HPDE6-E6E7 (cell line): ENCODE data around the gene SDHA.
"Not testable (repeated sequence)": the region's sequence is repeated elsewhere in the genome, so short reads cannot be mapped to it uniquely, and the experiment has no call there.

Experiments
- DNase-seq: peaks from one replicate; pipeline ENCODE4 v3.0.0; 2011; ENCODE audit warnings: missing footprints; ENCODE audit errors: extremely low spot score

SDHA gene

DNA sequence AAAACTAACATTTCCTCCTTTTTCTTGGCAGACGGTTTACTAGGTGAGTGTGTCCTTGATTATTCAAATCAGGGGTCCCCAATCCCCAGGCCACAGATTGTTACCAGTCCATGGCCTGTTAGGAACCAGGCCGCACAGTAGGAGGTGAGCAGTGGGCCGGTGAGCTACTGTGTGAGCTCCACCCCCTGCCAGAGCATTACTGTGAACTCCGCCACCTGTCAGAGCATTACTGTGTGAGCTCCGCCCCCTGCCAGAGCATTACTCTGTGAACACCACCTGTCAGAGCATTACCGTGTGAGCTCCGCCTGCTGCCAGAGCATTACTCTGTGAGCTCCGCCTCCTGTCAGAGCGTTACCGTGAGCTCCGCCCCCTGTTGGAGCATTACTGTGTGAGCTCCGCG lies 39.0 kb downstream of the SDHA start:
- no peak for DNase-seq

DNA sequence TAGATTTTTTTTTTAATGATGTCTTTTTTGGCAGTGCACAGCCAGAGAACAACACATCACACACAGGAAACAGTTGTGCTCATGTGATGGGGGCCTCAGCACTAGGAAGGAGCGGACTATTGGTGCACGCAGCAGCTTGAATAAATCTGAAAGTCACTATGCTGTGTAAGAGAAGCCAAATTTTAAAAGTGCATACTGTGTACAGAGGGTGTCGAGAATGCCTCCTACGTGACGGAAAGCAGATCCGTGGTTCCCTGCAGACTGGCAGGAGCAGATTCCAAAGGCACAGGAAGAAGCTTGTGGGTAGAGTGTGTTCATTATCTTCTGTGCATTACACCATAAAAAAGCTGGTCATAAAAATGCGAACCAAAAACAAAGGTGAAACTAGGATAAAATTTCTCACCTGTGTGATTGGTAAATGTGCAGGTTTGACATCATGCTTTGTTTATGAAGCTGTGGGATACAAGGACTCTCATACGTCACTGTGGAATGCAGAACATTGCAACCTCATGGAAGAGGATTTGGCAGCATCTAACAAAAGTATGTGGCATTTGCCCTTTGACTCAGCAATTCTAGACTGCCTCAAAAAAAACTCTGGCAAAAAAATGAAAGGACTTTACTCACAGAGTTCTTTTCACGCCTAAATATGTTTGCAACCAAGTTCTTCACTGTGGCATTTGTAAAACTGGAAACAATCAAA lies 45.3 kb downstream of the SDHA start:
- not testable (repeated sequence) for DNase-seq

DNA sequence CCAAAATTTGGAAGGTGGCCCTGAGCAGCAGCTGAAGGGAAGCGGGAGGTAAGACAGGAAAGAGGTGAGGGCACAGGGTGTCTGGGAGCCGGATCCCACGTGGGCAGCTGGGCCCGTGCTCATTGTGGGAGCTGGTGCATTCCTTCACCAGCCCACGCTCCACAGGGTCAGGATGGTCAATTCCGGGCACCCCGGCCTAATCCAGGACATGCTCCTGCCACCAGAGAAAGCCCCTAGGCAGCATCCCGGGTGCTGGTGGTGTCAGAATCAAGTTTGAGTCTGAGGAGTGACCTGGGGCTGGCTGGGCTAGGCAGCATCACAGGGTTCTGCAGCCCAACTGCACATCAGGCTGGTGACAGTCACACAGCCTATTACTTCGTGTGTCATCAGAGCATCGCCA lies 46.2 kb downstream of the SDHA start:
- no peak for DNase-seq

DNA sequence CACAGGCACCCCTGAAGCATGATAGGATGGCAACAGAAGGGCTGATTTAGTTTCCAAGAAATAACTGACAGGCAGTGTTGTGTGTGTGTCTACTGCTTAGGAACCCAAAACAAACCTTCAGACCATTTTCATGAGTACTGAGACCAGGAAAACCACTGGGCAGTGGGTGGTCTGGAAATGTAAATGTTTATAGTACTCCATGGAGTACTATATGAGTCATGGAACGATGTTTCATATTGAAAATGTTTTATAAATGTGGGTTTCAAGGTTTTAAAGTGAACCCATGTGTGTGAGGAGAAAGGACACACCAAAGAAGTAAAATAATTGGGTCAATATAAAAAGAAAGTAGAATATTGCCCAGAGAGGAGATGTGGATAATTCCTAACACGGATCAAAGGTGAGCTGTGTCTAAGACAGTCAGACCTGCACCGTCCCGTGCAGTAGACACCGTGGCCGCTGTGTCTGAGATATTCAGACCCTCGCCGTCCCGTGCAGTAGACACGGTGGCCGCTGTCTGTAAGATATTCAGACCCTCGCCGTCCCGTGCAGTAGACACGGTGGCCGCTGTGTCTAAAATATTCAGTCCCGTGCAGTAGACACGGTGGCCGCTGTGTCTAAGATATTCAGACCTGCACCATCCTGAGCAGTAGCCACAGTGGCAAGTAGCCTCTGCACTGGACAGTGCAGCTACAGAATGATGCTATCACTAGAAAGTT lies 48.3 kb downstream of the SDHA start:
- DNase-seq = not testable (repeated sequence)

DNA sequence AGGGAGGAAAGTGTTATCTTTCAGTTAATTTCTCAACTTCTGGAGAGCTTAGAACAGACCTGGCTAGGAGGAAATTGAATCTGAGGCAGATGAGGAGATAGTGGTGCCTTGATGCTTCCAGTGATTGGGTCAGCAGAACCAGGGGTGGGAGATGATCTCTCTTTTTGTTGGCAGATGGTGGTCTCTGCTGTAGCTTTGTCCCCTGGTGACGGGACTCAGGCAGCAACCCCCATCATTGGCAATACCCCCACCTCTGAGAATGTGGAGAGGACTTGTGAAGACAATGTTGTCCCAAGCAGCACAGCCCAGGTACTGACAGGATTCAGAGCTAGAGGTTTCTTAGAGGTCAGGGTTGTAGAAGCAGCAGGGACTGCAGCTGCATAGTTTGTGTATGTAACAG lies 49.6 kb downstream of the SDHA start:
- no peak for DNase-seq

DNA sequence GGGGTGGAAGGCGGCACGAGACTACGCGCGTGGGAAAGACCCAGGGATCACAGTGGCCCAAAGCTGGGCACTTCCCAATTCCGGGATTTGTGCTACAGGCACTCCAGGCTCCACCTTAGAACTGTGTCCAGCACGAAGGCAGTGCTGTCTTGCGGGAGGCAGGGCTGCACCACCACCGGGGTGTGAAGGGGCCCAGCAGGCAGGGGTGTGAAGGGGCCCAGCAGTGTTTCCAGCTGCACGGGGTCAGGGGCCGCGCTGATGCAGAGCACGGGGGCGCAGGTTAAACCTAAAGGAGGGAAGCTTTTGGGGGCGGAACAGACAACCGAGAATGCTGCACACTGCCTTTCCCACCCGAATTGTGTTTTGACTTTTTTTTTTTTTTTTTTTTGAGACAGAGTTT lies 52.2 kb downstream of the SDHA start:
- no peak for DNase-seq

DNA sequence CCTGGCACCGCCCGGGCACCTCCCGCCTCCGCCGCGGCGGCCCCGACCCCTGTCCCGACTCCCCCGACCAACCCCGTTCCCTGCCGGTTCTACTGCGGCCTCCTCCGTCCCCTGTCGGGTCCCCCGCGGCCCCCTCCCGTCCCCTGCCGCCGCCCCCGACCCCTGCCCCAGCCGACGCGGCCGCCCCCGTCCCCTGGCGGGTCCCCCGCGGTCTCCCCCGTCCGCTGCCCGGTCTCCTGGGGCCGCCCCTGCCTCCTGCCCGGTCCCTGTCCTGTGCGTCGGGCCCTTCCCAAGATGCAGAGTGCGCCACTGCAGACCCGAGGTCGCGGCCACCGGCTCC lies 53.7 kb downstream of the SDHA start:
- DNase-seq = not testable (repeated sequence)

DNA sequence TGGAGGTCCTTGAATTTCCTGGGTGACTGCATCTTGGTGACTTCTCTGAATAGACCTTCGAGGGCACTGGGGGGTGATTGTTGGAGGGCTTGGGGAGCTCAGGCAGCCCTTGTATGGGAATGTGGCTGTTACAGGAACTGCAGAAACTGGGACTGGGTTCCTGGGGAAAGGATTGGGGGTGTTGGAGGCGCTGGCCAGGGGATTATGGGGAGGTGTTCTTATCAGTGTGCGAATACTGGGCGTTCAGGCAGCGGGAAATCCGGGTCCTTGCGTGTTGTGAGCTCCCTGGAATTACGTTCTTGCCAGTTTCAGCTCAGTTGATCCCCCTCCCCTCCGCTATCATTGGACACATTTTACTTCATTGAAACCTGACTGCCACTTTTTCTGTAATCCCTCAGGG lies 55.0 kb downstream of the SDHA start:
- not testable (repeated sequence) for DNase-seq

DNA sequence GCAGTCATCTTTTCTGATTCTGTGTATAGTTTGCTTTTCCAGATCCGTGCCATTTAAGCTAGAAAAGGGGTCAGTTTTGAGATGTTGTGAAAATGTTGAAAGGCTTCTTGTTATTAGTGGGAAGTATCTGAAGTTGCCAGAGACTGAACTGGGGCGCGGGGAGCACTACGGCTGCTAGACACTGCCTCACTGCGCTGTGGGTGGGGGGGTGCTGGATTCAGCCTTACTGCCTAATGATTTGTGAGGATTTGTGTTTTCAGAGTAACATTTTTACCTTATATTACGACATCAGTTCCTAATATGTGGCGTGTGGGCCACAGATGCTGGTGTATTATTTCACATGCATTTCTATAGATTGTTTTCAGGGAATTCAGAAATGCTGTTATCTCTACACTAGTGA lies 55.4 kb downstream of the SDHA start:
- DNase-seq = not testable (repeated sequence)

DNA sequence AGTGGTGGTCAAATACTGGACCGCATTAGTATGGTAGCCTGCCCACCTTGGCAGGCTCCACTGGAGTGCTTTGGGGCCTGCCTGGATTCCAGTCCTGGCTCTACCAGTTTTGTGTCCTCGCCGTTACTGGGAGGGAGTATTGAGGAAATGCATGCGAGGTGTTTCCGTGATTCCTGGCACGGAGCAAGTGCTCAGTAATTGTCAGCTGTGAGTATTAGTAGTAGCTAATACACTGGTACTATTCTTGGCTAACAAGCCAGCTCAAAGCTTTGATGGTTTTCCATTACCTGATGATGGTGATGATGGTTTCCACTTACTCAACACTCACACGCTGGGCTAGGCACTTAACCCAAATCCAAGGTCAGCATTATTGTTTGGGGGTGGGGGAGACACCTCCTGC lies 56.2 kb downstream of the SDHA start:
- DNase-seq = not testable (repeated sequence)

DNA sequence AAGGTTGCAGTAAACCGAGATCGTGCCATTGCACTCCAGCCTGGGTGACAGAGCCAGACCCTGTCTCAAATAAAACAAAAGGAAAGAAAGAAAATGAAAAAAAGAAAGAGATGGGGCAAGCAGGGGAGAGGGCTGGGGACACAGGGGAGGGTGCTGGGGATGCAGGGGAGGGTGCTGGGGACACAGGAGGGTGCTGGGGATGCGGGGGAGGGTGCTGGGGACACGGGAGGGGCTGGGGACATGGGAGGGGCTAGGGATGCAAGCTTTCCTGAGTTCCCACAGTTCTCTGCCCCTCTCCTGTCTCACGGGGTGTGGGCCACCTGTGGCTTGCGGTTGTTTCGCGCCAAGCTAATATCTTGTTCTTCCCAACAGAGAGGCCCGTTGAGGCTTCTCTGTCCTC lies 60.5 kb downstream of the SDHA start:
- no peak for DNase-seq

DNA sequence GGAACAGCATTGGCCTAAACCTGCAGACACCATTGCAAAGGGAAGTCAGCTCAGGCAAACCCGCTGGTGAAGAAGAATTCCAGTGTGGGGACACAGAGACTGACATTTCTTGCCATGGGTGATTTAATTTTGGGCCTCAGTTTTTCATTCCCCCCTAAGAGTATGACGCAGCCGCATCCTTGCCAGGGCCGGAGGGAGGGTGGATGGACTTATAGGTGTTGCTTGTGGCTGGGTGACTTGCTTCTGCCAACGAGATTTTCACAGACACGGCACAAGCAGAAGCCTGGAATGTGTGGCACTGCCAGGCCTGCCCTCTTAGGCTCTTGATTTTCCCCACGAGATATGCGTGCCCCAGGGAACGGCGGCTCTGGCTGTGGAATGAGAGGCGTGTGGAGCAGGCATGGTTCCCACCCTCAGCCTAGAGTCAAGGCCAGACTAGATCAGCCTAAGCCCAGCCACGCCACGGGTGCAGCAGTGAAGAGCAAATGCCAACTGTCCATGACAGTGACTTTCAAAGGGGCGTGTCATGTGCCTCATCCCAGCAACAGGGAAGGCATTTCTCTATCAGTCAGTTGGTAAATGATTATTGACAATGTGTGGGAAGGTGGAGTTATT lies 61.0 kb downstream of the SDHA start:
- not testable (repeated sequence) for DNase-seq

DNA sequence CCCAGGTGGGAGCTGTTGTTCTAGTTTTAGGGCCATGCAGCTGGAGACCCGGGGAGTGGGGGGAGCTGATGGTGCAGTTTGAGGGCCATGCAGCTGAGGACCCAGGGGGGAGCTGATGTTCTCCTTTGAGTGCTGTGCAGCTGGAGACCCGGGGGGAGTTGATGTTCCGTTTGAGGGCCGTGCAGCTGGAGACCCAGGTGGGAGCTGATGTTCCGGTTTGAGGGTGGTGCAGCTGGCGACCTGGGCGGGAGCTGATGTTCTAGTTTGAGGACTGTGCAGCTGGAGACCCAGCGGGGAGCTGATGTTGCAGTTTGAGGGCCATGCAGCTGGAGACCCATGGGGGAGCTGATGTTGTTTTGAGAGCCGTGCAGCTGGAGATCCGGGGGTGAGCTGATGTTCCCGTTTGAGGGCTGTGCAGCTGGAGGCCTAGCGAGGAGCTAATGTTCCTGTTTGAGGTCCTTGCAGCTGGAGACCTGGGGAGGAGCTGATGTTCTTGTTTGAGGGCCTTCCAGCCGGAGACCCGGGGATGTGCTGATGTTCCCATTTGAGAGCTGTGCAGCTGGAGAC lies 68.0 kb downstream of the SDHA start:
- no peak for DNase-seq

DNA sequence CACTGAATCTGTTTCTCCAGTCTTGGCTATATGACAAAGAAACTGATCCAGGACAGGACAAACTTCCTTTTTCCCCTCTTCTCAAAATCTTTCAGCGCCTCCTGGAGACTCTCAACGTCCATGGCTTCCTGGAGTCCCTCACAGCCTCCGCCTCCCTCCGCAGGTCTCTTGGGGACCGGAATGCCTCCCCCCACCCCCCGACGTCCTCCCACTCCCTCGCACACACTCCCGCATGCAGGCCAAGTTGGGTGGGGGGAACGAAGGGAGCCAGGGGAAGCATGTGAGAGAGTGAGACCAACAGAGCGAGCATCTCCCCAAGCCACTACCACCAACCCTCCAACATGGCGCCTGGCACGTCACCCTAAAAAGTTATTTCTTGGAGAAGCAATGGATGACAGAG lies 72.1 kb downstream of the SDHA start:
- DNase-seq = not testable (repeated sequence)

DNA sequence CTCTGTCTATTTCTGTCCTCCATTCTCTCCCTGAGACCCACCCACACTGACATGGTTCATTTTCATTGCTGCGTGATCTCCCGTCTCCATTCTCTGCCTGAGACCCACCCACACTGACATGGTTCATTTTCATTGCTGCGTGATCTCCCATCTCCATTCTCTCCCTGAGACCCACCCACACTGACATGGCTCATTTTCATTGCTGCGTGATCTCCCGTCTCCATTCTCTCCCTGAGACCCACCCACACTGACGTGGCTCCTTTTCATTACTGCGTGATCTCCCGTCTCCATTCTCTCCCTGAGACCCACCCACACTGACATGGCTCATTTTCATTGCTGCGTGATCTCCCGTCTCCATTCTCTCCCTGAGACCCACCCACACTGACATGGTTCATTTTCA lies 73.2 kb downstream of the SDHA start:
- not testable (repeated sequence) for DNase-seq

DNA sequence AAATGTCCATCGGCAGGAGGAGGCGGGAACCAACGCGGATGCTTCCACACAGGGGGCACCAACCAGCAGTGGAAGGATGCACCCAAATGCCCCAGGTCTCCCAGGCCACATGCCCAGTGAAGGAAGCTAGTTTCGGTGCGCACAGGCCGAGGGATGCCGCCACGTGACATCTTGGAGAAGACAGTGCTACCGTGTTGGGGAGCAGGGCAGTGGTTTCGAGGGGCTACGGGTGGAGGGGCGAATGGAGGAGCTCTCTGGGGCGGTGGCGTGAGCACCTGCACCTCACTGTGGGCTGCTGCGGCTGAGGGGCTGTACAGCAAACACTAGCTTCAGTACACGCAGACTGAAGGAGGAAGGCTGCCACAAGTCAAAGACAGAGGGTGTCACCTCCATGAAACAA lies 76.7 kb downstream of the SDHA start:
- DNase-seq = not testable (repeated sequence)

DNA sequence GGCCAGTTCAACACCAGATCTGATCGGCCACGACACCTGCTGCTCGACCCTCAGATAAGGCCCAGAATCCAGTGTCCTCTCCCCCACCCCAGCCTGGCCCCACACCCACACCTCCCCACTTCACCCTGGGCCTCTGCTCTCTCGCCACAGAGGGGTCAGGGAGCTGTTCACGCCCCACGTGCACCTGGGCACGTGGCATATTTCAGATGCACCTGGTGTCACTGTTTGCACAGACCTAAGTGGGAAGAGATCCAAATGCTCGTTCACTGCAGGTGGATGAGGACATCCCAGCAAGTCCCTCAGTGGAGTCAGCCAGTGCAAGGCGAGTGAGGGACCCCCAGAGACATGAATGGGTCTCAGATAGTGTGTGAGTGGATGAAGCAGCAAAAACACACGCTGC lies 78.1 kb downstream of the SDHA start:
- not testable (repeated sequence) for DNase-seq

DNA sequence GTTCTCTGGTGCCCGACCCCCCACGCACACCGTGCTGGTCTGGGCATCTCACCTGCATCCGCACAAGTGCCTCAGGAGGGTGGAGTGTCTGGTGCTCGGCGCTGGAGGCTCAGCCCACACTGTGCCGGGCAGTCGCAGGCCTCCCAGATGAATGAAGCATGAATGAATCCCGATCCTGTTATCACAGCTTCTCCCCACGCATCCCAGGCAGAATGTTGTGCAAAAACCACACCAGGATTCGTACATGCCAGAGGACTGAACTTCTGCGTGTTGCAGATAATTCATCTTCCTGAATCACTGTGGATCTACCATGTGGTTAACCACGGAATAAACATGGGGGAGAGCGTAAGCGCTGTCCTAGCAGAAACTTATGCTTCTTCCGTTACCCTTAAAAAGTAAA lies 78.8 kb downstream of the SDHA start:
- not testable (repeated sequence) for DNase-seq

DNA sequence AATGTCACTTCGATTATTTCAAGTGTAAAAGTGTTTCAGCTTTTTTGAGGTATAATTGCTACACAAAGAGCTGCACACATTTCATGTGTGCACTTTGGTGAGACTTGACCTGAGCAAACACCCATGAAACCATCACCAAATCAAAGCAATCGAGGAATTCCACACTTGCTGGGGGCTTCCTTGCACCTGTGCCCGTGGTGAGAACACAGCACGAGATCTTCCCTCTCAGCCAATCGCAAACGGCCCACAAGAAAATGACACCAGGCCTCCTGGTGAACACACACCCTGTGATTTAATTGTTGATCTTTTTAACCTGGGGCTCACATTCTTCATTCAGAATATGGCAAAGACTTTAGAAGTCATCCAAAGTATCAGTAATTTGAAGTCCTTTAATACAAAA lies 79.3 kb downstream of the SDHA start:
- DNase-seq = not testable (repeated sequence)

DNA sequence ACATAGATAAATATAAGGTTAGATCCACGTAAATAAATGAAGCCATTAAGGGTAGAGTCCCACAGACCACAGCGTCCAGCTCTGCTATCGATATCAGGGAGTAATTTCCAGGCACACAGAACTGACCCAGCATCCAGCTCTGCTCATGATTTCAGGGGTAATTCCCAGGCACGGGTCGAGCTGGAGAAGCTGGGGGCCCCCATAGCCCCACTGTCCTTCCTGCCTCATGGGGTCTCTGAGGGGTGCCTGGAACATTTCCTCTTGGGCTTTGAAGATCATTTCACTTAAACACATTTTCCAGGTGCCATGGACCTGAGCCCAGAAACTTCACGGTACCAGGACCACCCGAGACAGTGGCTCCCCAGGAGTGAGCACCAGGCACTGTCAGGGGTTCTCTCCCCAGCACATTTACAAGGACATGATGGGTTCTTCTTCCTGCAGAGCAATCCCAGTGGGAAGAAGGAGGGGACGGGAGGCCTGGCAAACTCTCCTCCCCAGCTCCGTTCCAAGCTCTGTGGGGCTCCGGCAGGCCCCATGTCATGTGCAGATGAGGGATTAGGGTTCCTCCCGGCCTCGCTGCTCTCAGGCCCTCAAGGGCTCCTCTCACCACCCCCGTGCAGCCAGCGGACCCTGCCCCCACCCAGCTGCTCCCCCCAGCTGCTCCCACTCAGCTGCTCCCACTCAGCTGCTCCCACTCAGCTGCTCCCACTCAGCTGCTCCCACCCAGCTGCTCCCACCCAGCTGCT lies 80.0 kb downstream of the SDHA start:
- not testable (repeated sequence) for DNase-seq

DNA sequence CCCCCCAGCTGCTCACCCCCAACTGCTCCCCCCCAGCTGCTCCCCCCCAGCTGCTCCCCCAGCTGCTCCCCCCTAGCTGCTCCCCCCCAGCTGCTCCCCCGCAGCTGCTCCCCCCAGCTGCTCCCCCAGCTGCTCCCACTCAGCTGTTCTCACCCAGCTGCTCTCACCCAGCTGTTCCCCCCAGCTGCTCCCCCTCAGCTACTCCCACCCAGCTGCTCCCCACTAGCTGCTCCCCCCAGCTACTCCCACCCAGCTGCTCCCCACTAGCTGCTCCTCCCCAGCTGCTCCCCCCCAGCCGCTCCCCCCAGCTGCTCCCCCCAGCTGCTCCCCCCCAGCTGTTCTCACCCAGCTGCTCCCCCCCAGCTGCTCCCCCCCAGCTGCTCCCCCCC lies 80.6 kb downstream of the SDHA start:
- no peak for DNase-seq

DNA sequence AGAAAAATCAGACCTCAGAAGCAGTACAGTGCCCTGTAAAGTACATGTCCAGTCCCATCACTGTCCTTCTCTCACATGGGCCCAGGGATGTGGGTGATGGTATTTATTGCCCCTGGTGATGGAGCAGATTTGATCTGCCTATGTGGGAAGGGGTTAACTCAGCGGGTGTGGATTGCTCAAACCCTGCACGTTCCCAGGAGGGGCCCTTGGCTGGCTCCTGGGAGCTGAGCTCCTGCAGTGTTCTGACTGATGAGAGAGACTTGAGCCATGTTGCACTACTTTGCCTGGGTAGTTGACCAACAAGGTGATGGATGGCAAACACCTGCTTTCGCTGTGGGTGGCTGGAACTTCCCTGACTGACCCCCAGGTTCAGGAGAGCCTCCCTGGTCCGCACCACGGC lies 81.8 kb downstream of the SDHA start:
- DNase-seq = not testable (repeated sequence)
